Stimulated activated CD4-positive, alpha-beta T cell treated with anti-CD3 and anti-CD28 coated beads, TNF-alpha, amount 100 ng/mL, for 24 hours (primary cell): Measurements from ENCODE around the gene SRPX.

ENCODE experiments used
- DNase-seq, 3 experiments: peaks; one replicate each; pipeline ENCODE4 v3.0.0-alpha.2; 2020; ENCODE audit warnings: low read depth in 3 of 3

Gene SRPX

DNA sequence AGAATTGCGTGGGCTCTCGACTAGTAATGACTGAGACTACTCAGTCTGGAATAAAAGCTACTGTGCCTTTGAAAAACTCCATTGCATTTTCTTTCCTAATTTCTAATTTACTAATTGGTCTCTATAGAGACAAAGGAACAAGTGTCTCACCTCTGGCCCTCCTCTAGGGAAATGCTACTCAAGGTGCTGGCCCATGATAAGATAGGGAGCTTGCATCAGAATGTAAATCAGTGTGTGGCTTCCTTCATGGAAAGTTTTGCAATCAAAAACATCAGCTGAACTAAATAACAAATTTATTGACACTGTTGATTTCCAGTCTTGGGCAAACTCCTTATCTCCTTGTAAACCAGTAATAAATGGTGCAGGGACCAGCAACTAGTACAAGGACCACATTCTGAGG is 81.8 kb downstream of the SRPX start:
- DNase-seq: no peak

DNA sequence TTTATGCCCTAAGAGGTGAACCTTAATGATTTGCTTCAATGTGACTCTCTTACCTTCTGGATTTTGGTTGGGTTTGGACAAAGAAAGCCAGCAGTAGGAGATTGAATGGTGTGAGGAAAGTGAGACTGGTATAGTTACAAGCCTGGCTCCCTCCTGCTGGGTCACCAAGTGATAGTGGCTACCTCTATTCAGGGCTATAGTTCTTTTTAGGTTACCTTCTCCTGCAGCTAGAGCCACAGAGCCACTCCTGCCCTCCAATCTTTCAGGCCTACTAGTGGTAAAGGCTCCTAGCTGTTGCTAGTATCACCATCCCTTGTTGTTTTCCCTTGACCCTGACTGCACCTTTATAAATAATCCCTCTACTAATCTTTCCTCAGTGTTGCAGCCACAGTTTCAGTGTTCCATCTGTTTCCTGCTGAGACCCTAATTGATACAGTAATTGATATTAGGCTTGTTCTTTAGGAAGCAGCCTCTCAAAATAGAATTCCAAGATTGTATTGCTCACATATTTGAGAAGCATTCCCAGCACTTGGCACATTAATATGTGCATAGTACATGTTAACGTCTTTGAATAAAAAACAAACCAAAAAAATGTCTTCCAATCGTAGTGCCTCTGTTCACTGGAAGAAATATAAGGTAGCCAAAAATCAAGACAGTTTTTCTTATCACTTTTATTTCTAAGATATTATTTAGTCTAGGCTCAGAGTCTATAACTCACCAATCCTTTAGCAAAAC is 82.3 kb downstream of the SRPX start:
- no peak for DNase-seq

DNA sequence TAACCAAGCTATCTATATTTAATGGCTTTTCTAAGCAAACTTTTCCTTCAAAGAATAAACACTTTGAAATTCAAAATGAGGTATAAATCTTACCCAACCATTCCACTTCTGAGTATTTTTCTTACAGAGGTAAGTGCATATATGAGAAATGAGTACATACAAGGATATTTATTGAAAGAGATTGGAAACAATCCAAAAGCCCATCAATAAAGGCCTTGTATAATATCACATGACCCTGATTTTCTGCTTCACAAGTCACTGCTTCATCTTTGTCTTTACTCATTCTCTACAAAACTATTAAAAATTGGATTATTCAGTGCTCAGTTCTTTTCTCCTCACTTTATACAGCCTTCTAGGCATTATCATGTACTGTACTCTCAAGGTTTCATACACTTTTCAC is 91.3 kb downstream of the SRPX start:
- DNase-seq: no peak

DNA sequence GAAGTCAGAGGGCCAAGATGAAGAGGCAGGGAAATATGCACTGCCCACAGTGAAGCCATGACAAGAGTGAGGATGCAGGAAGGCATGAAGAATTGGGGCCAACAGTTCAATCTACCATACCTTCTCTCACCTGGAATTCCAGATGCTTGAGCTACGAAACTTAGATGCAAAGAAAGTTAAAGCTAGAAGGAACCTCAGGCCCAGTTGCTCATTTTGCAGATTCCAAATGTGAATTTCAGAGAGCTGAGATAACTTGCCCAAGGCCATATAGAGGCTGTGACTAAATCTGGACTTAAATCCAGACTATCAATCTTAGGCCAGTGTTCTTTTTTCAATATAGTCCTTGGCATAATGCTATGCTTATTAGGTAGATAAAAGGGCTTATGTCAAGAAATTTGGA is 92.7 kb downstream of the SRPX start:
- no peak for DNase-seq

DNA sequence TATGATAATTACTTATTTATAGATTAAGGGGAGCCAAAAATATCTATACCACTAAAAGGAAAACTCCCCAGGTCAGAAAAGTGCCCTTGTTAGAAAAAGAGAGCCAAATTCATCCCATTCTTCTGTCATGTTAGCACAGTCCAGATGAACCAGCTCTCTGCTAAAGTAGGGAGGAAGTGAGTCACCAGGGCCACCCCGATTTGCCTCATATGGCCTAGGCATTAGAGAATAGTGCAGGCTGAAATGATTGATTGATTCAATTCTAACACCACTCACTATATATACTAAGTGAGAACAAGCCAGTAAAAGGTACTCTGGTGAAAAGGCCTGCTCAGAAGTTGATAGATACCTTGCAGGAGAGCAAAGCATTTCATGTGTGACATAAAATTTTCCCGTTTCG is 94.5 kb downstream of the SRPX start:
- DNase-seq: no peak

DNA sequence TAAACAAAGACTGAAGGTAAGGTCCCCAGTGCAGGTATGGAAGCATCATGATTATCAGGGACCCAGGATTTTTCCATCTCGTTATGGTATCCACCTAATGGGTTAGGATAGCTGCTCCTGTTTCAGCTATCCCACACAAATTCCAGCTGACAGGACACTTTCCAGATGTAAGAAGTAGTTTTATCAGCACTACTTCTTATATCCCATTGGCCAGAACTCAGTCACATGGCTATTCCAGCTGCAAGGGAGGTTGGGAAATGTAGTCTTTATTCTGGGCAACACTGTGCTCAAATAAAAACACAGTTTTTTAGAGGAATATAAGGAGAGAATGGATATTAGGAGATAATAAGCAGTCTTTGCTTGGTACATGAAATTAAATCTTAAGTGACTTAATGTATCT is 96.7 kb downstream of the SRPX start:
- DNase-seq: no peak

DNA sequence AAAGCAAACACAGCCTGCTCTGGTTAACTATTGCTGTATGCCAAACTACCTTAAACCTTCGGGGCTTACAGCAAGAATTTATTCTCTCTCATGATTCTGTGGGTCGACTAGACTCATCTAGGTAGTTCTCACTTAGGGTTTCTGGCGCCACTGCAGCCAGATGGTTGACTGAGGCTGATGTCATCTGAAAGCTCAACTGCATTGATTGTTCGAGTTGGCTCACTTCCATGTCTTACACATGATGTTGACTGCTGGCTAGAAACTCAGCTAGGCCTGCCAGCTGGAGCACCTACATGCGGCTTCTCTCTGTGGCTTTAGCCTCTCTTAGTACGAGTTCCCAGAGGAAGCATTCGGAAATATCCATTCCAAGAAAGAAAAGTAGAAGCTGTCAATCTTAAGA is 103.2 kb downstream of the SRPX start:
- no peak for DNase-seq

DNA sequence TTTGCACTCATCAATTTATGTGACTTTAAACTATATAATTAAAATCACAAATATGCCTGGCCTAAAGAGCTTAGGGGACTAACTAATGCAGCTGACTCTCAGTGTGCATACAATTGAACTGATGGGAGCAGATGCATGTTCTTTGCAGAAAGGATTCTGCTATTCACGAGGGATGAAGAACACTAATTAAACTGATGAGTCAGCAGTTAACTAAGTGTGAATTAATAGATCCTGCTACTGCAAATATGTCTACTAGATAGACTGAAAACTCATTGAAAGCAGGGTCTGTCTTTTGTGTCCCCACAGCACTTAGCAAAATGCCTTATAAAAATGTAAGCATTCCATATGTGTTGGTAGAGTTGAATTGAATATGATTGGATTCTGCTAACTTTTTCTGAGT is 104.0 kb downstream of the SRPX start:
- no peak for DNase-seq

DNA sequence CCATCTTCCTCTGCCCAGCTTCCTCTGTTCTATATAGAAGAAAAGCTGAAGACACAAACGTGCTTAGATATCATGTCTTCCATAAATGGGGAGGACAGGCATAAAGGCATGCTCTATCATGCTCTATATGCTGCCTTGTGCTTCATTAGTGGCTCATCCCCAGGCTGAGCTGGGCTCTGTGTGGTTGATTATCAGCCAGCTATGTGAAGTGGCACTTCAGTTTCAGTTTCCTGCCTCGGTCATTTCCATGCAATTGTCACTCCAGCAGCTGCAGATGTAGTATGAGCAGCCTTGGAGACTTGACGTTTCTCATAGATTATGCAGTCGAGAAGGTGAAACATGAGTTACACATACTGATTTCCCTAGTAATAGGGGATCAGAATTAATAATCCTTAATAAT is 108.1 kb downstream of the SRPX start:
- DNase-seq: no peak

DNA sequence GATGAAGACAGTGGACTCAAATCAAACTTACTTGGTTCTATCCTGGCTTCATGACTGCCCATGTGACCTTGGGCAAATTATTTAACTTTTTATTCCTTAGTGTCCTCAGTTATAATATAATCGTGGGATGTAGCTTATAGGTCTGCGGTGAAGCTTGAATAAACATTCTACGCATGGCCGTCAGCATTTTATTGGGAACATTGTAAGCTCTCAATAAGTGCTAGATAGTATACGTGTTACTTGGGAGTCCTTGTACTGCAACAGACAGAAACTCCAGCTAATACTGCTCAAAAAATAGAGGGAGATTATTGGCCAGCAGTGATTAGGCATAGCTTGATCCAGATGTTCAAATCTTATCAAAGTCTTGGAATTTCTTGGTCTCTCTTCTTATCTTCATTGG is 109.5 kb downstream of the SRPX start:
- no peak for DNase-seq

DNA sequence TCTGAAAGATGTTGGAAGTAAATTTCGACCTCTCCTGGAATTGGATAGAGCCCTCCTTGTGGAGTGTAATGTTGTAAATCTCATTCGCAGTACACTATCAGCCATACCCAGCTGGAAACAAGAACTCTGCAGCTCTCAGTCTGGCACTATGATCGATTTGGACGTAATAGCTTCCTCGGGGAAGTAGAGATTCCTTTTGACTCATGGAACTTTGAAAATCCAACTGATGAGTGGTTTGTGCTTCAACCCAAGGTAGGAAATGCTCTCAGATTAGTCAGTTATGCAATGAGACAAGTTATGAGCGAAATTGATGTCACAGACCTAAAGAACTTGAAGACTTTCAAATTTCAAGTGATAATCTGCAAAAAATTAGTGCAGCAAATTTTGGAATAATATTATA is 110.4 kb downstream of the SRPX start:
- DNase-seq: no peak

DNA sequence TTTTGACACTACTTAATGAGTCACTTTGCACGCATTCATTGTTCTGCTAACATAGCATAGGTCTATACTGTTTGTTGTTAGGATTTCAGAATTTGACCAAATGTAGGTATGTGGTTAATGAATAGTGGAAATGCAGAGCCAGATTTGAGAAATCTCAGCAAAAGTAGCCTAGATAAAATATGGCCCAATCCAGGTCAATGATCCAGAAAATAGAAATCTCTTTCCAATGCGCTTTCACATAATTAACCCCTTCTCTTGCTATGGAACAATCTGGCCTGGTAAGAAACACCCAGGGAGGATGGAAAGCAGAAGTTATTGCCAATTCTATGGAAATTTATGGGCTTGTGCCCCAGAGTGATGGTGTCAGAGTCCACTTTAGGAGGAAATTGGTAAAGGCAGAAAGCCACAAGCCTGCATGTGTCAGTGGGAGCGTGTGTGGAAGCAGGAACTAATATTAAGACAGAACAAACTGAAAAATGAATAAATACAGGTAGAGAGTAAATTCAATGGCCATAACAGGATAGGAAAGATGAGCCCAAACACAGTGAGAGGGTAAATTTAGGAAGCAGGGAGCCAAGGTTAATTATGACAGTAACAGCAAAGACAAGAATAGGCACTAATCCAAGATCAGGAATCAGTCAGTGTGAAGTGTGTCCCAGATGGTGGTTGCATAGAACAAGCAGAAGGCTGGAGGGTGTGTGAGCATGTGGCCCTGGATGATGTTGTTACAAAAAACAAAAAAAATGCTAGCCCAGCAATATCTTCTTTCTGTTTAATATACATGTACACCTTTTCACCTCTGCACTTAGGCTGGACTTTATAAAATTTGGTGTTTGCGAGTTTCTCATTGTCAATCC is 111.4 kb downstream of the SRPX start:
- DNase-seq: no peak

DNA sequence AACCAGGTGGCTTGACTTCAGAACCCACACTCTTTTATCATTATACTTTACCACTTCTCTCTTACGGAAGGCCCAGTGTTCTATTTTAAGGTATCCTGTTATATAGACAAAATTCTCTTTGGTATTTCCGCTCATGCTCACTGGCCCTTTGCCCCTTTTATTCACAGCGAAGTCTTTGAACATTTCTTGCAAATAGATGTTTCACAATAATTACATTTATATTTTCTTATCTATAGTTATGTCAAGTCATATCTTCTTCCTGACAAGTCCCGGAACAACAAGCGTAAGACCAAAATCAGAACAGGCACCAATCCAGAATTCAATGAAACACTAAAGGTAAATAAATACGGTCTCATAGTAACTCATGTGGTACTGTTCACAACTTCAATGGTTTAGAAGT is 112.3 kb downstream of the SRPX start:
- no peak for DNase-seq

DNA sequence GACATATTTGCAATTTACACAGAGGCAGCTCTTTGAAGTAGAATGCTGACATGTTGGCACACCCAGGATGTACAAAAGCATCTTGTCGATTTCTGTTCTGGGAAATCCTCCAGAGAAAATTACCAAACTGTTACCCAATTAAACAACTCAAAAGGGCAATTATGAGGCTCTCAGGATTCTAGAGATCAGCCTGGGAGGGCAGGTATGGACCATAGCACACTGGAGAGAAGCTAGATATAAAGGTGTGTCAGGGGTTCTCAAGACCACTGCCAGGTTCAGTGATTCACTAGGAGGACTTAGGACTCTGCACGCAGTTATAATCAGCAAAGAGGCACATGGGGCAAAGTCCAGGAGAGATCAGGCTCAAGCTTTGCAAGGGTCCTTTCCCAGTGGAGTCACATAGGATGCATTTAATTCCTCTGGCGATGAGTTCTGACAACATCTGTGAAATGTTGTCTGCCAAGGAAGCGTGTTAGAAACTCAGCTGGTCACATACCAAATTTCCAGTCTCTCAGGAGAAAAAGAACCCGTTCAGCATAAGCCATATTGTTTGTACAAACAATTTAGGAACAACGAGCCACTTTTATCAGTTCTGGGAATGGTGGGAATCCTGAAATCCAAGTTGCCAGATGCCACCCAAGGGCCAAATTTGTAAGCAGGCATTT is 113.5 kb downstream of the SRPX start:
- no peak for DNase-seq

DNA sequence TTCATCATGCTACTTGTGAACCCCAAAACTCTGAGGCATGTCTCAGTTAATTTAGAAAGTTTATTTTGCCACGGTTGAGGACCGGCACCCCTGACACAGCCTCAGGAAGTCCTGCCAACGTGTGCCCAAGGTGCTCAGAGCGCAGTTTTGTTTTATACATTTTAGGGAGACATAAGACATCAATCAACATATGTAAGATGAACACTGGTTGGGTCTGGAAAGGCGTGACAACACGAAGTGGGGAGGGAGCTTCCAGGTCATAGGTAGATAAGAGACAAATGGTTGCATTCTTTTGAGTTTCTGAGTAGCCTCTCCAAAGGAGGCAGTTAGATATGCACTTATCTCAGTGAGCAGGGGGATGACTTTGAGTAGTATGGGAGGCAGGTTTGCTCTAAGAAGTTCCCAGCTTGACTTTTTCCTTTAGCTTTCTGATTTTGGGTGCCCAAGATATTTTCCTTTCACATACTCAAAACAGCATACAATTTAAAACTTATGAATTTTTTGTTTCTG is 115.4 kb downstream of the SRPX start:
- no peak for DNase-seq

DNA sequence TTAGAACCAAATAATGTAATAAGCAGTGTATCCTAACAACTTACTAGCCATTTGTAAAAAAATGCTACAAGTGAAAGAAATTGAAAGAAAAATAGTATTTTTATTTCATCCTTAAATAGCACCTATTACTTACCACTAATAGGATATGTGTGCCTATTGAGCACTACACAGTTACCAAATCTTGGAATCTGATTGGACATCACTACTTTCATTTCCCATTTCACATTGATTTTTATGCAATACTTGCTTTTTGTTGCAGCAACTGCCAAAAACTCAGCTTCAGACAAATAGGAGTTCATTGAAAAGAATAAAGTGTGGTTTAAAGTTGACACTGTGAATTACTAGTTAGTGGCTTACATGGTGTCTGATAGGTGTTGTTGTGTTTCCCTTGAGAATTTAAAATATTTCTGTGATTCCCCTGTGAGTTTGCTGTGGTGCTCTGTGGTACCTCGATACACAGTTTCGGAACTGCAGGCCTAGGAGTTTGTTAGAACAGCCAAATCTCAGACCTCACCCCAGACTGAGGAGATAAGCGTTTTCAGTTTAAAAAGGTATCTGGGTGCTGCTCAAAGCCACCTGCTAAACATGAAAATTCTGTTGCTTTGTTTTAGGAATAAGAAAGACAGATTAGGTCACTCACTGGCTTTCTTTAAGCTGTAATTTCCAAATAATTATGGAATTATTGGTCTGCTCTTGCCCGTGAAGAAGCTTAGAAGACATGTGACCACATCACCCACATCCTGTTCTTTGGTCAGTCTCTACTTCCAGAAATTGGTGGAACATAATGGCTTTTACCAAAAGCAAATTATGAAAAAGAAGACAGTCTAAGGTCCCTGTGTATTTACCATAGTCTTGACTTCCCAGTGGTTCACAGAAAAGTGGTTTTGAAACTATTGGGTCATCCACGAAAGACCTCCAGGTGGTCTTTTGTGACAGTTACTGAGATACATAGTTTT is 116.5 kb downstream of the SRPX start:
- no peak for DNase-seq

DNA sequence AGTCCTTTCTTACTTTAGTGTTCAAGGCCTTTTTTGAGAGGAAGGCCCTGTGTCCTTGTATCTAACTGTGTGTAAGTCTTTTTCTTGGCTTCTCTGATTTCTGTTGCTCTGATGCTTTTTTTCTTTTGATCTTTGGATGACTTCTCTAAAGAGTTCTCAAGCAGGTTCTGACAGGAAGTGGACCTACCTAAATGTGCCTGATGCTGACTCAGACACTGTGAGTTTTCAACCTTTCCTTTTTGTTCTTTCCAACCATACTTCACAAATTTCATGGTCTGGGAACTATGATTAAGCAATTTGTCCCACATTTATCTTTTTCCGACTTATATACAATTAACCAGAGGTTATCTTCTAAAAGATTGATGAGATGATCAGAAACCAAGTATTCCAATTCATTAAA is 117.8 kb downstream of the SRPX start:
- DNase-seq: no peak

DNA sequence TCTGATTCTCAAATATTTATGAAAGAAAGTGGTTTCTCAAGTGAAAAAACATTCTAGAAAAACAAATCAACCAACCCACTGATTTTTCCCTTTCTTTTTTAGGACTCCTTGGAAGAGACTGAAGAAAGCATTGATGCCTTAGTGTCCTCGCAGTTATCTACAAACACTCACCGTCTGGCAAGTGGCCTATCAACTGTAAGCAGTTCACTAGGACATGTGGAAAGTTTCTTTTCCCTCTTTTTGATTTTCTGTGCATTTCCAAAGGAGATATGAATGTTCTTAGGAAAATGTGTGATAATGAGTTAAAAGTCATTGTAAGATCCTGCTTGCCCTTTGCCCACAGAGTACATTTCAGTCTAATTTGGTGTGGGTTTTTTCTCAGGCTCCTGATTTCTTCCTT is 118.4 kb downstream of the SRPX start:
- DNase-seq: no peak

DNA sequence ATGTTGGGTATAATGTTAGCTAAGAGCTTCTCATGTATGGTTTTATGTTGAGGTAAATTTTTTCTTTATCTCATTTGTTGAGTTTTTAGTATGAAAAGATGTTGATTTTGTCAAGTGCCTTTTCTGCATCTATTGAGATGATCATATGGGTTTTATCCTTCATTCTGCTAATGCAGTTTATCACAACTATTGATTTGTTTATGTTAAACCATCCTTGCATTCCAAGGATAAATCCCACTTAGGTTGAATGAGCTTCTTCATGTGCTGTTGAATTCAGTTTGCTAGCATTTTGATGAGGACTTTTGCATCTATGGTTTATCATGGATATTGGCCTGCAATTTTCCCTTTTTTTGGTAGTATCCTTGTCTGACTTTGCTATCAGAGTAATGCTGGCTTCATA is 121.0 kb downstream of the SRPX start:
- no peak for DNase-seq
